Endothelial cell of umbilical vein (primary cell): ENCODE data around the gene MLH1. TPM values are rescaled to one million over a fixed set of nuclear protein-coding genes. Genes with fewer than 3 reads are reported as not detected.

Experiments
- BruUV-seq: library from RNA; stranded (reverse); fragments of 400-500 nt; replicated peaks from 2 replicates; lab custom pipeline; 2021; lab: Mats Ljungman, UMichigan
- CTCF ChIA-PET: fragments of 300-600, 350-600 bp; sonication (Branson Sonifier 250); formaldehyde crosslinking; loops from one replicate; lab custom pipeline; 2021; ENCODE audit warnings: antibody characterized with exemption, inconsistent platforms; lab: Charles Lee
- POLR2A ChIA-PET: fragments of 300-600, 350-600 bp; sonication (Branson Sonifier 250); formaldehyde crosslinking; loops from one replicate; lab custom pipeline; 2021; ENCODE audit warnings: antibody characterized with exemption, inconsistent platforms; lab: Charles Lee
- DNase-seq: peaks from one replicate; pipeline ENCODE4 v3.0.0-alpha.2; 2011; ENCODE audit warnings: low read depth, low spot score
- FAIRE-seq: peaks from 2 replicates; lab custom pipeline; 2011; peaks lifted over from hg19 to GRCh38; lab: Jason Lieb, UNC
- H2AFZ ChIP-seq: 2 replicates; pipeline ENCODE4 v1.6.0; 2012; ENCODE audit warnings: low read depth, low read length, control low read depth, inconsistent platforms
- H3K27ac ChIP-seq: 2 replicates; pipeline ENCODE4 v1.5.1; 2011; ENCODE audit warnings: low read depth, mild to moderate bottlenecking, control low read depth, low read length, moderate library complexity; ENCODE audit not compliant: insufficient read depth
- H3K27me3 ChIP-seq, 2 experiments: 2 replicates each; pipeline versions ENCODE4 v1.6.0 to v1.6.1; 2011; ENCODE audit warnings: low read length in 2 of 2, mixed read lengths in 1 of 2; ENCODE audit not compliant: control insufficient read depth in 2 of 2, insufficient read depth in 2 of 2
- H3K36me3 ChIP-seq, 2 experiments: 2 replicates in 1 of 2; 3 replicates in 1 of 2; pipeline ENCODE4 v1.5.1; 2011; ENCODE audit warnings: low read length in 2 of 2, mild to moderate bottlenecking in 1 of 2, moderate library complexity in 1 of 2; ENCODE audit not compliant: control insufficient read depth in 2 of 2, insufficient read depth in 2 of 2; ENCODE audit errors: extremely low read depth in 1 of 2
- H3K4me1 ChIP-seq: 3 replicates; pipeline ENCODE4 v1.5.1; 2011; ENCODE audit warnings: mild to moderate bottlenecking, low read length; ENCODE audit not compliant: control insufficient read depth, insufficient read depth; ENCODE audit errors: extremely low read depth
- H3K4me2 ChIP-seq: 2 replicates; pipeline ENCODE4 v1.6.1; 2011; ENCODE audit warnings: low read length, control low read depth, mixed read lengths; ENCODE audit not compliant: insufficient read depth
- H3K4me3 ChIP-seq, 3 experiments: fragments of 200-600 bp in 1 of 3; sonication (generic), shearing (Covaris generic) in 1 of 3; replicated peaks in 1 of 3; 2 replicates each; pipeline ENCODE4 v1.5.1; 2011 to 2016; ENCODE audit warnings: control low read depth in 3 of 3, low read length in 3 of 3, mild to moderate bottlenecking in 2 of 3, inconsistent platforms in 1 of 3, low read depth in 1 of 3, moderate library complexity in 1 of 3; ENCODE audit not compliant: insufficient read depth in 1 of 3
- H3K79me2 ChIP-seq: 2 replicates; pipeline ENCODE4 v1.6.0; 2012; ENCODE audit warnings: low read length, inconsistent platforms; ENCODE audit not compliant: control insufficient read depth, insufficient read depth
- H3K9ac ChIP-seq: replicated peaks from 2 replicates; pipeline ENCODE3; 2011; ENCODE audit warnings: low read length, control low read depth; ENCODE audit not compliant: insufficient read depth; ENCODE audit errors: extremely low read depth
- H3K9me1 ChIP-seq: replicated peaks from 3 replicates; pipeline ENCODE4 v1.6.0; 2011; ENCODE audit warnings: mild to moderate bottlenecking, low read length; ENCODE audit not compliant: control insufficient read depth, insufficient read depth; ENCODE audit errors: extremely low read depth
- H3K9me3 ChIP-seq: replicated peaks from 2 replicates; pipeline ENCODE4 v1.5.1; 2012; ENCODE audit warnings: low read length, inconsistent platforms; ENCODE audit not compliant: control insufficient read depth, insufficient read depth
- H4K20me1 ChIP-seq: replicated peaks from 2 replicates; pipeline ENCODE3; 2011; ENCODE audit warnings: mild to moderate bottlenecking, low read length; ENCODE audit not compliant: control insufficient read depth, insufficient read depth; ENCODE audit errors: extremely low read depth
- CTCF ChIP-seq, 2 donors: IDR thresholded peaks; 1 replicate in 1 of 2; 2 replicates in 1 of 2; pipeline ENCODE4 v1.5.1; 2011; ENCODE audit warnings: low read length in 2 of 2, mild to moderate bottlenecking in 2 of 2, moderate library complexity in 2 of 2, control low read depth in 1 of 2, inconsistent platforms in 1 of 2, low read depth in 1 of 2; ENCODE audit not compliant: insufficient read depth in 1 of 2; ENCODE audit errors: extremely low read depth in 1 of 2
- GATA2 ChIP-seq: IDR thresholded peaks from 2 replicates; pipeline ENCODE4 v1.7.0; 2011; ENCODE audit warnings: low read depth, mild to moderate bottlenecking, moderate library complexity, mixed read lengths, low read length; ENCODE audit not compliant: insufficient read length, insufficient read depth
- MYC ChIP-seq: IDR thresholded peaks from one replicate; pipeline ENCODE4 v1.6.1; 2011; ENCODE audit warnings: mild to moderate bottlenecking, low read depth, low read length
- POLR2AphosphoS5 ChIP-seq: IDR thresholded peaks from 2 replicates; pipeline ENCODE4 v1.6.1; 2012; ENCODE audit warnings: low read depth, mild to moderate bottlenecking, control low read depth, low read length, moderate library complexity; ENCODE audit not compliant: insufficient read depth
- dilution Hi-C: fragments of 300-500 bp; cut with MboI; formaldehyde crosslinking; loops from one replicate; pipeline ENCODE4 v1.15.0; 2019; ENCODE audit warnings: low sequenced_read_pairs; ENCODE audit not compliant: extremely low pct_ligation_motif_present
- intact Hi-C: fragments of 100-400 bp; cut with micrococcal nuclease; formaldehyde crosslinking; loops from one replicate; pipeline ENCODE4 v1.10.0; 2022
- polyA plus RNA-seq, 4 experiments: library from polyadenylated mRNA; depleted of rRNA in 3 of 4; stranded (reverse) in 3 of 4; unstranded in 1 of 4; fragments of >200 nt; gene quantifications; 2 replicates each; pipeline versions ENCODE4 v1.2.1 to v1.2.3, GENCODE V29; 2011 to 2012; ENCODE audit warnings: missing spikeins in 1 of 4
- total RNA-seq: library from RNA; stranded (reverse); gene quantifications from 2 replicates; pipeline ENCODE4 v1.2.3, GENCODE V29; 2021
- TF ChIP-seq, protein P1 (sequence below): IDR thresholded peaks from 2 replicates; pipeline ENCODE4 v1.6.1; 2011; ENCODE audit not compliant: insufficient read depth, insufficient read length

Gene MLH1
- total and polyA plus RNA-seq, 2 donors (not counting 3 experiments of a cell fraction or from before 2014, with no cell fraction given) = 22.2 to 32.9 TPM

DNA sequence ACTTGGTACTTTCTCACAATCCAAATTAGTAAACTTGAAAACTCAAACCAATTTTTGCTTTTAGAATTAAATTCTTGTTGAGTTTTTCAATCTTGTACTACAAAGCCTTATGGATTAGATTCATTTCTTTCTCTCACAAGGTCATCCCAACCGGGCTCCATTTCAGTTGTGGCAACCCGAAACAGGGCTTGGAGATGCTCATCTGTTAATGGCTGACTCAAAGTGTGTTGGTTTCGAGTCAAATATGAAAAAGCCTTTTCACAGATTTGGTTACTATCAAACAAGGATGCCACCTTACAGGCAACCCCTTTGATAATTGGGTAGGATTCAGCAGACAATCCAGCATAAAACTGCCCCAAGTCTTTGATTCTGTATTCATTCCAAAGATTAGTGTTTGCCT is 2.2 kb upstream of the MLH1 start:
- Histone ChIP-seq H3K4me1 (peaks cover 49% of the 10 kb centered on the region), H3K9me1 (no peaks in the 10 kb centered on the region), H3K36me3 (peaks cover 3% of the 10 kb centered on the region in 2 experiments), H3K4me3 (peak overlapping the region in 1 of 3 experiments; percentile 78), H3K4me2 (peak overlapping the region; percentile 53), H3K9me3 (no peaks in the 10 kb centered on the region), H3K9ac (no peak overlapping the region), H4K20me1 (peaks cover 2% of the 10 kb centered on the region), H3K27ac (no peak overlapping the region), H3K79me2 (peaks cover 47% of the 10 kb centered on the region), H2AFZ (no peak overlapping the region), H3K27me3 (no peaks in the 10 kb centered on the region)
- dilution Hi-C loops = no loop called here
- BruUV-seq = no TSS peak
- DNase-seq = no peak
- POLR2A ChIA-PET = no interaction called here
- FAIRE-seq = no peak
- TF ChIP-seq POLR2AphosphoS5 (no peak), CTCF (IDR thresholded peaks at IDR 0.05; ENCODE audit: extremely low read depth in 1 of 2, insufficient read depth in 1 of 2, low read depth in 1 of 2, low read length in 2 of 2) (no peak), GATA2 (no peak), MYC (no peak)
- TF ChIP-seq, protein P1, sequence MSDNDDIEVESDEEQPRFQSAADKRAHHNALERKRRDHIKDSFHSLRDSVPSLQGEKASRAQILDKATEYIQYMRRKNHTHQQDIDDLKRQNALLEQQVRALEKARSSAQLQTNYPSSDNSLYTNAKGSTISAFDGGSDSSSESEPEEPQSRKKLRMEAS = no peak
- intact Hi-C loops = loop anchor here (5.0 kb wide), 1 partner anchor 961 kb away; no protein-coding TSS in a partner anchor
- CTCF ChIA-PET = no interaction called here
